ENCODE data around the gene ELN.

- TF ChIP-seq REST (IDR thresholded peaks at IDR 0.05; ENCODE audit: low read depth) (no peak), RAD21 (IDR thresholded peaks at IDR 0.05; ENCODE audit: low read depth) (no peak), EP300 (IDR thresholded peaks at IDR 0.05; ENCODE audit: borderline replicate concordance) (no peak)
Measured at GRCh38 chr7:74000489-74001149, 27.4 kb upstream of the ELN start.
